CD4-positive, alpha-beta memory T cell (primary cell): Measurements from ENCODE around the gene R3HDM4. TPM values are rescaled to one million over a fixed set of nuclear protein-coding genes. Genes with fewer than 3 reads are reported as not detected.

Source experiments
- CTCF ChIA-PET: fragments of 350-600 bp; sonication (Branson Sonifier 250); formaldehyde crosslinking; loops from one replicate; lab custom pipeline; 2021; ENCODE audit warnings: inconsistent platforms; ENCODE audit not compliant: partially characterized antibody; lab: Charles Lee
- POLR2A ChIA-PET: fragments of 350-600 bp; sonication (Branson Sonifier 250); formaldehyde crosslinking; loops from one replicate; lab custom pipeline; 2021; ENCODE audit not compliant: partially characterized antibody; lab: Charles Lee
- DNase-seq, 5 donors: peaks; one replicate each; pipeline versions ENCODE4 v3.0.0 to v3.0.0-alpha.2; 2020 to 2022; ENCODE audit warnings: mixed read lengths in 1 of 5
- H3K27ac ChIP-seq: one replicate; pipeline ENCODE4 v1.7.0; 2013; ENCODE audit warnings: low read depth, low read length
- H3K27me3 ChIP-seq: 2 replicates; pipeline ENCODE4 v1.7.0; 2013; ENCODE audit warnings: mild to moderate bottlenecking, low read length, moderate library complexity; ENCODE audit not compliant: insufficient read depth
- H3K36me3 ChIP-seq: 2 replicates; pipeline ENCODE4 v1.7.0; 2013; ENCODE audit warnings: mild to moderate bottlenecking, low read length, moderate library complexity; ENCODE audit not compliant: insufficient read depth
- H3K4me1 ChIP-seq: 2 replicates; pipeline ENCODE4 v1.7.0; 2013; ENCODE audit warnings: mild to moderate bottlenecking, low read length, moderate library complexity; ENCODE audit not compliant: insufficient read depth
- H3K4me3 ChIP-seq, 2 donors: one replicate each; pipeline ENCODE4 v1.7.0; 2013; ENCODE audit warnings: low read length in 2 of 2, mild to moderate bottlenecking in 1 of 2
- H3K9me3 ChIP-seq, 2 donors: one replicate each; pipeline ENCODE4 v1.7.0; 2013; ENCODE audit warnings: low read length in 2 of 2, control low read depth in 1 of 2; ENCODE audit not compliant: control insufficient read depth in 1 of 2
- H3K27ac Mint-ChIP-seq, 7 donors: one replicate each; pipeline ENCODE4 v1.8.0; 2020 to 2021; ENCODE audit warnings: mixed read lengths in 7 of 7, mild to moderate bottlenecking in 6 of 7, inconsistent platforms in 3 of 7, moderate library complexity in 3 of 7
- H3K27me3 Mint-ChIP-seq, 2 donors: one replicate each; pipeline ENCODE4 v1.8.0; 2020 to 2021; ENCODE audit warnings: mixed read lengths in 2 of 2
- H3K36me3 Mint-ChIP-seq, 2 donors: one replicate each; pipeline ENCODE4 v1.8.0; 2020 to 2021; ENCODE audit warnings: mixed read lengths in 2 of 2, inconsistent platforms in 1 of 2, mild to moderate bottlenecking in 1 of 2
- H3K4me1 Mint-ChIP-seq, 4 donors: one replicate each; pipeline ENCODE4 v1.8.0; 2020 to 2021; ENCODE audit warnings: mixed read lengths in 4 of 4, mild to moderate bottlenecking in 1 of 4
- H3K4me3 Mint-ChIP-seq, 8 donors: one replicate each; pipeline ENCODE4 v1.8.0; 2020 to 2021; ENCODE audit warnings: mixed read lengths in 8 of 8, mild to moderate bottlenecking in 7 of 8, moderate library complexity in 6 of 8, inconsistent platforms in 3 of 8
- H3K9me3 Mint-ChIP-seq, 8 donors: one replicate each; pipeline ENCODE4 v1.8.0; 2020 to 2021; ENCODE audit warnings: mixed read lengths in 8 of 8, mild to moderate bottlenecking in 5 of 8, inconsistent platforms in 3 of 8, moderate library complexity in 1 of 8
- intact Hi-C: fragments of 100-400 bp; cut with micrococcal nuclease; formaldehyde crosslinking; loops from one replicate; pipeline ENCODE4 v1.15.1; 2023
- polyA plus RNA-seq, 2 donors: library from polyadenylated mRNA; unstranded; fragments of 300-500 nt; fragmentation: Illumina TruSeq; gene quantifications; one replicate each; pipeline ENCODE4 v1.2.3, GENCODE V29; 2021
- total RNA-seq, 2 experiments: library from RNA; stranded (reverse); gene quantifications; one replicate each; pipeline ENCODE4 v1.2.3, GENCODE V29; 2021

The R3HDM4 gene
- total and polyA plus RNA-seq, 4 experiments from 2014 or later, result 153 to 230 (median 181) TPM

- Mint-ChIP-seq H3K4me3 (peak overlapping the region; percentile 77 to 88 (median 82)), H3K27ac (peak overlapping the region; percentile 93 to 100 (median 94)), H3K9me3 (peaks cover 0 to 2% (median 0%) of the 10 kb centered on the region in 8 donors), H3K36me3 (peaks cover 14 to 15% of the 10 kb centered on the region in 2 donors), H3K4me1 (peaks cover 19 to 56% (median 39%) of the 10 kb centered on the region in 4 donors), H3K27me3 (peaks cover 0 to 2% of the 10 kb centered on the region in 2 donors)
- H3K27ac ChIP-seq, result peak overlapping the region; percentile 38
- no peaks in the 10 kb centered on the region for H3K27me3 ChIP-seq
- no peaks in the 10 kb centered on the region for H3K36me3 ChIP-seq
- DNase-seq, result no peak
- no peak overlapping the region for H3K4me3 ChIP-seq
- intact Hi-C loops, result no loop called here
- CTCF ChIA-PET, result no interaction called here
- POLR2A ChIA-PET, result interaction anchor here (6.7 to 7.9 kb wide), 3 partner anchors 8 to 48 kb away, joined by 52 to 252 read pairs (median 60); partner anchors contain the start of genes MED16 and RNU6-9
- H3K4me1 ChIP-seq, result peaks cover 61% of the 10 kb centered on the region
- H3K9me3 ChIP-seq, result no peaks in the 10 kb centered on the region
Observed at GRCh38 chr19:911197-912033, 1.6 kb downstream of the R3HDM4 start.

- intact Hi-C loops, result no loop called here
- peaks cover 5% of the 10 kb centered on the region for H3K36me3 ChIP-seq
- Mint-ChIP-seq H3K4me3 (peak overlapping the region; percentile 43 to 89 (median 62)), H3K27me3 (no peaks in the 10 kb centered on the region), H3K4me1 (peaks cover 19 to 72% (median 44%) of the 10 kb centered on the region in 4 donors), H3K27ac (peak overlapping the region; percentile 93 to 100 (median 100)), H3K9me3 (peaks cover 0 to 2% (median 0%) of the 10 kb centered on the region in 8 donors), H3K36me3 (peaks cover 14 to 20% of the 10 kb centered on the region in 2 donors)
- H3K4me3 ChIP-seq, result no peak overlapping the region
- H3K4me1 ChIP-seq, result peaks cover 70% of the 10 kb centered on the region
- H3K27ac ChIP-seq, result peak overlapping the region; percentile 89
- H3K9me3 ChIP-seq, result no peaks in the 10 kb centered on the region
- CTCF ChIA-PET, result interaction anchor here (0.7 to 4.2 kb wide), 8 partner anchors 9 to 77 kb away, joined by 3 to 23 read pairs (median 4); partner anchors contain the start of gene WDR18
- POLR2A ChIA-PET, result interaction anchor here (0.7 to 7.9 kb wide), 11 partner anchors 11 to 362 kb away, joined by 3 to 252 read pairs (median 4); partner anchors contain the start of genes CIRBP, MED16 and RNU6-9
- H3K27me3 ChIP-seq, result no peaks in the 10 kb centered on the region
- no peak for DNase-seq
Observed at GRCh38 chr19:907183-907853, 5.7 kb downstream of the R3HDM4 start.

GRCh38 chr19:906480-906879, 6.5 kb downstream of the R3HDM4 start:
- CTCF ChIA-PET, result interaction anchor here (1.1 to 4.2 kb wide), 5 partner anchors 9 to 78 kb away, joined by 3 to 23 read pairs (median 5); partner anchors contain the start of gene WDR18
- intact Hi-C loops, result no loop called here
- Mint-ChIP-seq H3K27ac (peak overlapping the region; percentile 93 to 100 (median 100)), H3K9me3 (peaks cover 0 to 2% (median 0%) of the 10 kb centered on the region in 8 donors), H3K27me3 (no peaks in the 10 kb centered on the region), H3K36me3 (peaks cover 14 to 20% of the 10 kb centered on the region in 2 donors), H3K4me1 (peaks cover 19 to 74% (median 44%) of the 10 kb centered on the region in 4 donors), H3K4me3 (peak overlapping the region; percentile 31 to 76 (median 62))
- peak overlapping the region; percentile 89 for H3K27ac ChIP-seq
- no peak overlapping the region for H3K4me3 ChIP-seq
- peaks cover 67% of the 10 kb centered on the region for H3K4me1 ChIP-seq
- DNase-seq, result no peak
- no peaks in the 10 kb centered on the region for H3K27me3 ChIP-seq
- H3K9me3 ChIP-seq, result no peaks in the 10 kb centered on the region
- POLR2A ChIA-PET, result interaction anchor here (0.7 to 7.9 kb wide), 8 partner anchors 10 to 363 kb away, joined by 3 to 252 read pairs (median 6); partner anchors contain the start of genes CIRBP, MED16 and RNU6-9
- peaks cover 5% of the 10 kb centered on the region for H3K36me3 ChIP-seq

- H3K27me3 ChIP-seq, result no peaks in the 10 kb centered on the region
- peaks cover 16% of the 10 kb centered on the region for H3K36me3 ChIP-seq
- intact Hi-C loops, result no loop called here
- peaks cover 63% of the 10 kb centered on the region for H3K4me1 ChIP-seq
- peaks cover 0 to under 1% (median 0%) of the 10 kb centered on the region in 8 donors for H3K9me3 Mint-ChIP-seq
- no peaks in the 10 kb centered on the region for H3K27me3 Mint-ChIP-seq
- peaks cover 15 to 68% (median 36%) of the 10 kb centered on the region in 4 donors for H3K4me1 Mint-ChIP-seq
- H3K9me3 ChIP-seq, result no peaks in the 10 kb centered on the region
- H3K4me3 Mint-ChIP-seq, result peak overlapping the region in 1 of 8 donors; percentile 25
- H3K27ac ChIP-seq, result no peak overlapping the region
- ChIA-PET POLR2A (interaction anchor here (0.6 to 7.9 kb wide), 4 partner anchors 8 to 365 kb away, joined by 4 to 252 read pairs (median 32); partner anchors contain the start of genes MED16 and RNU6-9), CTCF (interaction anchor here (1.4 kb wide), 1 partner anchor 11 kb away, joined by 5 read pairs; the partner anchor contains the start of genes MED16 and RNU6-9)
- H3K4me3 ChIP-seq, result no peak overlapping the region
- DNase-seq, result no peak
- H3K36me3 Mint-ChIP-seq, result peaks cover 9 to 24% of the 10 kb centered on the region in 2 donors
- peak overlapping the region in 6 of 7 donors; percentile 53 to 100 (median 64) for H3K27ac Mint-ChIP-seq
Observed at GRCh38 chr19:904545-904944, 8.5 kb downstream of the R3HDM4 start.

- no peak for DNase-seq
- no peak overlapping the region for H3K4me3 Mint-ChIP-seq
- intact Hi-C loops, result no loop called here
- Histone ChIP-seq H3K27me3 (no peaks in the 10 kb centered on the region), H3K9me3 (no peaks in the 10 kb centered on the region), H3K36me3 (peaks cover 24% of the 10 kb centered on the region), H3K4me1 (peaks cover 53% of the 10 kb centered on the region), H3K27ac (no peak overlapping the region), H3K4me3 (no peak overlapping the region)
- peaks cover 7 to 56% (median 26%) of the 10 kb centered on the region in 4 donors for H3K4me1 Mint-ChIP-seq
- H3K9me3 Mint-ChIP-seq, result peaks cover 0 to 1% (median 0%) of the 10 kb centered on the region in 8 donors
- H3K36me3 Mint-ChIP-seq, result peaks cover 2 to 14% of the 10 kb centered on the region in 2 donors
- H3K27ac Mint-ChIP-seq, result no peak overlapping the region
- ChIA-PET POLR2A (interaction anchor here (1.3 to 2.9 kb wide), 3 partner anchors 10 to 366 kb away, joined by 4 to 29 read pairs (median 4); partner anchors contain the start of genes KISS1R, MED16 and RNU6-9), CTCF (interaction anchor here (1.0 to 1.4 kb wide), 3 partner anchors 10 to 39 kb away, joined by 3 to 10 read pairs (median 5); partner anchors contain the start of genes MED16 and RNU6-9)
- H3K27me3 Mint-ChIP-seq, result no peaks in the 10 kb centered on the region
Observed at GRCh38 chr19:903266-903797, 9.7 kb downstream of the R3HDM4 start.

- H3K9me3 Mint-ChIP-seq, result peaks cover 0 to 1% (median 0%) of the 10 kb centered on the region in 8 donors
- Histone ChIP-seq H3K27ac (no peak overlapping the region), H3K4me3 (no peak overlapping the region), H3K4me1 (peaks cover 46% of the 10 kb centered on the region), H3K9me3 (no peaks in the 10 kb centered on the region), H3K36me3 (peaks cover 24% of the 10 kb centered on the region), H3K27me3 (no peaks in the 10 kb centered on the region)
- H3K4me1 Mint-ChIP-seq, result peaks cover 6 to 49% (median 22%) of the 10 kb centered on the region in 4 donors
- POLR2A ChIA-PET, result interaction anchor here (1.3 to 2.9 kb wide), 3 partner anchors 9 to 367 kb away, joined by 4 to 29 read pairs (median 4); partner anchors contain the start of genes KISS1R, MED16 and RNU6-9
- no peak for DNase-seq
- CTCF ChIA-PET, result interaction anchor here (1.0 to 1.4 kb wide), 3 partner anchors 15 to 39 kb away, joined by 3 to 10 read pairs (median 4); no protein-coding TSS in a partner anchor
- no peaks in the 10 kb centered on the region for H3K27me3 Mint-ChIP-seq
- H3K4me3 Mint-ChIP-seq, result no peak overlapping the region
- H3K36me3 Mint-ChIP-seq, result peaks cover 2 to 14% of the 10 kb centered on the region in 2 donors
- intact Hi-C loops, result no loop called here
- H3K27ac Mint-ChIP-seq, result peak overlapping the region in 4 of 7 donors; percentile 42 to 62 (median 52)
Observed at GRCh38 chr19:902446-903226, 10.4 kb downstream of the R3HDM4 start.
